HepG2 (cell line): ENCODE results near the gene SNRPN. TPM values are rescaled to one million over a fixed set of nuclear protein-coding genes. Genes with fewer than 3 reads are reported as not detected.

ENCODE experiments used
- CHD2 ChIP-seq: IDR thresholded peaks from 2 replicates; pipeline ENCODE4 v1.6.1; 2011; ENCODE audit warnings: low read depth, low read length, improper control_type of control experiment
- CREB1 ChIP-seq, 2 experiments: fragments of 450-650 bp in 1 of 2; IDR thresholded peaks; 2 replicates each; pipeline ENCODE4 v1.6.1; 2016 to 2017; ENCODE audit warnings: control low read depth in 1 of 2, mild to moderate bottlenecking in 1 of 2, missing compliant biosample characterization in 1 of 2, missing genetic modification characterization in 1 of 2
- HOXA9 ChIP-seq: sonication (generic); formaldehyde crosslinking; IDR thresholded peaks from 2 replicates; pipeline ENCODE4 v1.8.1; 2022; ENCODE audit warnings: missing genetic modification reagents, mild to moderate bottlenecking, moderate library complexity, borderline replicate concordance
- MTA1 ChIP-seq: sonication (generic); formaldehyde crosslinking; IDR thresholded peaks from 2 replicates; pipeline ENCODE4 v1.4.0; 2020; ENCODE audit warnings: missing genetic modification reagents, mild to moderate bottlenecking, borderline replicate concordance
- MTA3 ChIP-seq: sonication (generic); formaldehyde crosslinking; IDR thresholded peaks from 2 replicates; pipeline ENCODE4 v1.4.0; 2020; ENCODE audit warnings: missing genetic modification reagents
- RFX5 ChIP-seq: IDR thresholded peaks from 2 replicates; pipeline ENCODE4 v1.6.1; 2011; ENCODE audit warnings: low read depth, low read length, improper control_type of control experiment
- SALL2 ChIP-seq: sonication (generic); formaldehyde crosslinking; IDR thresholded peaks from 2 replicates; pipeline ENCODE4 v1.8.1; 2023; ENCODE audit warnings: mild to moderate bottlenecking, missing genetic modification reagents, inconsistent platforms
- SIN3B ChIP-seq: fragments of 150-350 bp; IDR thresholded peaks from 2 replicates; pipeline ENCODE4 v1.6.1; 2014; ENCODE audit warnings: low read length
- SMC3 ChIP-seq: IDR thresholded peaks from 2 replicates; pipeline ENCODE4 v1.6.1; 2011; ENCODE audit warnings: low read length, improper control_type of control experiment
- TBP ChIP-seq: sonication (generic); formaldehyde crosslinking; IDR thresholded peaks from 2 replicates; pipeline ENCODE4 v1.5.0; 2020; ENCODE audit warnings: missing genetic modification reagents
- ZNF12 ChIP-seq: sonication (generic); formaldehyde crosslinking; IDR thresholded peaks from 2 replicates; pipeline ENCODE4 v1.5.0; 2020; ENCODE audit warnings: missing genetic modification reagents
- ZNF33B ChIP-seq: sonication (generic); formaldehyde crosslinking; IDR thresholded peaks from 2 replicates; pipeline ENCODE4 v1.5.1; 2020; ENCODE audit warnings: mild to moderate bottlenecking, missing genetic modification reagents
- ZNF383 ChIP-seq: sonication (generic); formaldehyde crosslinking; IDR thresholded peaks from 2 replicates; pipeline ENCODE4 v1.4.0; 2020; ENCODE audit warnings: missing genetic modification reagents, mild to moderate bottlenecking, borderline replicate concordance
- ZNF737 ChIP-seq: sonication (generic); formaldehyde crosslinking; IDR thresholded peaks from 2 replicates; pipeline ENCODE4 v1.5.0; 2020; ENCODE audit warnings: missing genetic modification reagents, mild to moderate bottlenecking, borderline replicate concordance
- ZNF747 ChIP-seq: sonication (generic); formaldehyde crosslinking; IDR thresholded peaks from 2 replicates; pipeline ENCODE4 v1.8.1; 2023; ENCODE audit warnings: missing genetic modification reagents, mild to moderate bottlenecking, borderline replicate concordance
- ZNF839 ChIP-seq: sonication (generic); formaldehyde crosslinking; IDR thresholded peaks from 2 replicates; pipeline ENCODE4 v1.4.0; 2020; ENCODE audit warnings: missing genetic modification reagents, mild to moderate bottlenecking, borderline replicate concordance
- polyA plus RNA-seq, 8 experiments: library from polyadenylated mRNA; depleted of rRNA in 3 of 8; stranded (reverse) in 7 of 8; unstranded in 1 of 8; fragments of >200 nt; fragmentation: Illumina TruSeq in 4 of 8; extraction: Trizol in 4 of 8; gene quantifications; 2 replicates each; pipeline versions ENCODE4 v1.2.1 to v1.2.3, GENCODE V29; 2011 to 2016; ENCODE audit warnings: low read depth in 4 of 8, missing spikeins in 1 of 8, mixed read lengths in 1 of 8; ENCODE audit not compliant: insufficient read depth in 1 of 8
- total RNA-seq, 5 experiments: library from RNA; depleted of rRNA; stranded (reverse); fragments of >200 nt; fragmentation: Illumina TruSeq; extraction: Trizol; gene quantifications; 2 replicates each; pipeline ENCODE4 v1.2.3, GENCODE V29; 2016; ENCODE audit warnings: low read depth in 1 of 5
- TF ChIP-seq, protein P1 (sequence below), 2 experiments: sonication (generic) in 1 of 2; formaldehyde crosslinking in 1 of 2; IDR thresholded peaks; 2 replicates each; pipeline versions ENCODE4 v1.4.0 to v1.6.1; 2018 to 2020; ENCODE audit warnings: missing genetic modification reagents in 2 of 2, borderline replicate concordance in 1 of 2, low read depth in 1 of 2, mild to moderate bottlenecking in 1 of 2, missing biosample characterization in 1 of 2
- TF ChIP-seq, protein P2 (sequence below): sonication (generic); formaldehyde crosslinking; IDR thresholded peaks from 2 replicates; pipeline ENCODE4 v1.5.0; 2020; ENCODE audit warnings: missing genetic modification reagents
- TF ChIP-seq, protein P3 (sequence below): sonication (generic); formaldehyde crosslinking; IDR thresholded peaks from 2 replicates; pipeline ENCODE4 v1.5.0; 2020; ENCODE audit warnings: missing genetic modification reagents, mild to moderate bottlenecking, borderline replicate concordance
- TF ChIP-seq, protein P4 (sequence below): sonication (generic); formaldehyde crosslinking; IDR thresholded peaks from 2 replicates; pipeline ENCODE4 v1.8.1; 2023; ENCODE audit warnings: missing genetic modification reagents, inconsistent platforms, borderline replicate concordance
- TF ChIP-seq, protein P5 (sequence below): sonication (generic); formaldehyde crosslinking; IDR thresholded peaks from 2 replicates; pipeline ENCODE4 v1.9.0; 2021; ENCODE audit warnings: missing genetic modification reagents, mild to moderate bottlenecking, borderline replicate concordance

Gene SNRPN
- total and polyA plus RNA-seq, 2 of the 13 experiments (the other 11 are each of a cell fraction or from before 2014, with no cell fraction given) = 133 to 212 TPM

- TF ChIP-seq CREB1 (IDR thresholded peaks at IDR 0.05) = no peak
- no peak for TF ChIP-seq CREB1 (CRISPR knock-in tag; IDR thresholded peaks at IDR 0.05)
- TF ChIP-seq, protein P1, sequence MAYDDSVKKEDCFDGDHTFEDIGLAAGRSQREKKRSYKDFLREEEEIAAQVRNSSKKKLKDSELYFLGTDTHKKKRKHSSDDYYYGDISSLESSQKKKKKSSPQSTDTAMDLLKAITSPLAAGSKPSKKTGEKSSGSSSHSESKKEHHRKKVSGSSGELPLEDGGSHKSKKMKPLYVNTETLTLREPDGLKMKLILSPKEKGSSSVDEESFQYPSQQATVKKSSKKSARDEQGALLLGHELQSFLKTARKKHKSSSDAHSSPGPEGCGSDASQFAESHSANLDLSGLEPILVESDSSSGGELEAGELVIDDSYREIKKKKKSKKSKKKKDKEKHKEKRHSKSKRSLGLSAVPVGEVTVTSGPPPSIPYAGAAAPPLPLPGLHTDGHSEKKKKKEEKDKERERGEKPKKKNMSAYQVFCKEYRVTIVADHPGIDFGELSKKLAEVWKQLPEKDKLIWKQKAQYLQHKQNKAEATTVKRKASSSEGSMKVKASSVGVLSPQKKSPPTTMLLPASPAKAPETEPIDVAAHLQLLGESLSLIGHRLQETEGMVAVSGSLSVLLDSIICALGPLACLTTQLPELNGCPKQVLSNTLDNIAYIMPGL (CRISPR knock-in tag; IDR thresholded peaks at IDR 0.05; ENCODE audit: borderline replicate concordance in 1 of 2, low read depth in 1 of 2) = 0 out of 4 replicates have a peak, but pooled peaks of 1 of the 2 experiments have one; percentile 38
- TF ChIP-seq ZNF839 (CRISPR knock-in tag) = no peak
- no peak; the same call in 1 of the 2 replicates for TF ChIP-seq SALL2 (CRISPR knock-in tag)
- TF ChIP-seq, protein P2, sequence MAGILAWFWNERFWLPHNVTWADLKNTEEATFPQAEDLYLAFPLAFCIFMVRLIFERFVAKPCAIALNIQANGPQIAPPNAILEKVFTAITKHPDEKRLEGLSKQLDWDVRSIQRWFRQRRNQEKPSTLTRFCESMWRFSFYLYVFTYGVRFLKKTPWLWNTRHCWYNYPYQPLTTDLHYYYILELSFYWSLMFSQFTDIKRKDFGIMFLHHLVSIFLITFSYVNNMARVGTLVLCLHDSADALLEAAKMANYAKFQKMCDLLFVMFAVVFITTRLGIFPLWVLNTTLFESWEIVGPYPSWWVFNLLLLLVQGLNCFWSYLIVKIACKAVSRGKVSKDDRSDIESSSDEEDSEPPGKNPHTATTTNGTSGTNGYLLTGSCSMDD (CRISPR knock-in tag) = no peak
- no peak for TF ChIP-seq HOXA9
- TF ChIP-seq SIN3B = no peak
- no peak for TF ChIP-seq CHD2
- no peak for TF ChIP-seq ZNF737
- TF ChIP-seq, protein P3, sequence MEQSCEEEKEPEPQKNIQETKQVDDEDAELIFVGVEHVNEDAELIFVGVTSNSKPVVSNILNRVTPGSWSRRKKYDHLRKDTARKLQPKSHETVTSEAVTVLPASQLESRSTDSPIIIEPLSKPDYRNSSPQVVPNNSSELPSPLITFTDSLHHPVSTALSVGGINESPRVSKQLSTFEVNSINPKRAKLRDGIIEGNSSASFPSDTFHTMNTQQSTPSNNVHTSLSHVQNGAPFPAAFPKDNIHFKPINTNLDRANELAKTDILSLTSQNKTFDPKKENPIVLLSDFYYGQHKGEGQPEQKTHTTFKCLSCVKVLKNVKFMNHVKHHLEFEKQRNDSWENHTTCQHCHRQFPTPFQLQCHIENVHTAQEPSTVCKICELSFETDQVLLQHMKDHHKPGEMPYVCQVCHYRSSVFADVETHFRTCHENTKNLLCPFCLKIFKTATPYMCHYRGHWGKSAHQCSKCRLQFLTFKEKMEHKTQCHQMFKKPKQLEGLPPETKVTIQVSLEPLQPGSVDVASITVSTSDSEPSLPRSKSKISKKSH (CRISPR knock-in tag) = no peak
- TF ChIP-seq, protein P4, sequence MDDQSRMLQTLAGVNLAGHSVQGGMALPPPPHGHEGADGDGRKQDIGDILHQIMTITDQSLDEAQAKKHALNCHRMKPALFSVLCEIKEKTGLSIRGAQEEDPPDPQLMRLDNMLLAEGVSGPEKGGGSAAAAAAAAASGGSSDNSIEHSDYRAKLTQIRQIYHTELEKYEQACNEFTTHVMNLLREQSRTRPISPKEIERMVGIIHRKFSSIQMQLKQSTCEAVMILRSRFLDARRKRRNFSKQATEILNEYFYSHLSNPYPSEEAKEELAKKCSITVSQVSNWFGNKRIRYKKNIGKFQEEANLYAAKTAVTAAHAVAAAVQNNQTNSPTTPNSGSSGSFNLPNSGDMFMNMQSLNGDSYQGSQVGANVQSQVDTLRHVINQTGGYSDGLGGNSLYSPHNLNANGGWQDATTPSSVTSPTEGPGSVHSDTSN (CRISPR knock-in tag) = no peak
- no peak for TF ChIP-seq ZNF33B (CRISPR knock-in tag)
- TF ChIP-seq, protein P5, sequence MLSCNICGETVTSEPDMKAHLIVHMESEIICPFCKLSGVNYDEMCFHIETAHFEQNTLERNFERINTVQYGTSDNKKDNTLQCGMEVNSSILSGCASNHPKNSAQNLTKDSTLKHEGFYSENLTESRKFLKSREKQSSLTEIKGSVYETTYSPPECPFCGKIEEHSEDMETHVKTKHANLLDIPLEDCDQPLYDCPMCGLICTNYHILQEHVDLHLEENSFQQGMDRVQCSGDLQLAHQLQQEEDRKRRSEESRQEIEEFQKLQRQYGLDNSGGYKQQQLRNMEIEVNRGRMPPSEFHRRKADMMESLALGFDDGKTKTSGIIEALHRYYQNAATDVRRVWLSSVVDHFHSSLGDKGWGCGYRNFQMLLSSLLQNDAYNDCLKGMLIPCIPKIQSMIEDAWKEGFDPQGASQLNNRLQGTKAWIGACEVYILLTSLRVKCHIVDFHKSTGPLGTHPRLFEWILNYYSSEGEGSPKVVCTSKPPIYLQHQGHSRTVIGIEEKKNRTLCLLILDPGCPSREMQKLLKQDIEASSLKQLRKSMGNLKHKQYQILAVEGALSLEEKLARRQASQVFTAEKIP (CRISPR knock-in tag) = no peak
- no peak for TF ChIP-seq ZNF383 (CRISPR knock-in tag)
- TF ChIP-seq SMC3 = no peak
- TF ChIP-seq ZNF12 = no peak
- no peak for TF ChIP-seq RFX5
- no peak for TF ChIP-seq MTA1 (CRISPR knock-in tag)
- no peak for TF ChIP-seq MTA3 (CRISPR knock-in tag)
- TF ChIP-seq TBP (CRISPR knock-in tag) = no peak
- TF ChIP-seq ZNF747 = no peak
Observed at GRCh38 chr15:24954783-24955530, at the start of gene SNRPN, which contains the start of gene SNURF (continued).
